HG02678 (cell line): ENCODE results near the gene NUP54.

Source experiments
- ATAC-seq: cut with Tn5 transposase; IDR thresholded peaks from one replicate; pipeline ENCODE4 v1.9.1; 2021; ENCODE audit warnings: mild to moderate bottlenecking, moderate library complexity; ENCODE audit not compliant: unreplicated experiment

The NUP54 gene

GRCh38 chr4:76147454-76148141 is 599 bp downstream of the NUP54 start:
- ATAC-seq, result peak; percentile 28

DNA sequence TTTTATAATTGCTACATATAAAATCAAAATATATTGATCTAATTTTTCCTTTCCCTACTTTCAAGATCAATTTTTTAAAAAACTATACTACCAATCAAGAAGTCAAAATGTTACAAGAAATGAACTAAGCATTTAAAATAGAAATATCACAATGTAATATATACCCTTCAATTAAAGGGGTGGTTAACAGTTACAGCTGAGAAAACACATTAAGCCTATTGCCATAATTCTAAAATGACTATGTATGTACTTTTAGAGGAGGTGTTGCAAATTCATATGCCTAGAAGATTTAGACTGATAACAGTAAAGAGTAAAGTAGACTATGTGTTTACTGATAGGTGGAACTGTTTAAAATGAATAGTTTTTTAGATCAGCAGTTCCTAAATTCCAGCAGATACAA is 3.7 kb downstream of the NUP54 start:
- ATAC-seq, result no peak

DNA sequence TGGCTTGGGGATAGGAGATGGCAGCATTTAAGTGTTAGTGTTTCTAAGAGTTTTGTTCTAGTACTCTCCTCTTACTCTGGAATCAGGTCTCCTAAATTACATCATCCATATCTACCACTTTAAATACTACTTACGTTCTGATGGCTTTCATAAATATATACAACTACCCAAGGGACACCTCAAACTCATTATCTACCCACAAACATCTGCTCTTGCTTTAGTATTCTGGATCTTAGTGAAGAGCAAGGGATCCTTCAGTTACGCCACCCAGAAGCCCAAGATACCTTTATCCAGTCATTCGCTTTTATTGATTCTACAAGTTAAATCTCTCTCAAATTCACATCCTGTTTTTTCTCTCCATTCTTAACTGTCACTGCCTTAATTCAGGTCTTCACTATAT is 7.0 kb downstream of the NUP54 start:
- ATAC-seq, result no peak

DNA sequence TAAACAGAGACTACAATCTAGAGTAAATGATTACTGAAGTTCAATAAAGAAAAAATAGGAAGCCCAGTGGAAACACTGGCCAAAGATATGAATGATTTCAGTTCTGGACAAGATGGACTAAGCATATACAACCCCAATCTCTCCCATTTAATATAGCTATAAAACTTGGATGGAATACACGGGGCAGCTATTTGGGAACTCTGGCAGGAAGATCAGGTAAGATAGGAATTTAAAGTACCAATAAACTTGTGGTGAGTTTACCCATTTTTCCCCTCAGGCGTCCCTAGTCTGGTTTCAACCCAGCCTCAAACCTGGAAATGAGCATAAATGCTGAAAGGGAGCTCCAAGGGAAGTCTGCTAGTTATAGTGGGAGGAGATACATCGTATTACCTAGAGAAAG is 20.4 kb downstream of the NUP54 start:
- ATAC-seq, result no peak

GRCh38 chr4:76125816-76126215 is 22.4 kb downstream of the NUP54 start:
- ATAC-seq, result no peak

DNA sequence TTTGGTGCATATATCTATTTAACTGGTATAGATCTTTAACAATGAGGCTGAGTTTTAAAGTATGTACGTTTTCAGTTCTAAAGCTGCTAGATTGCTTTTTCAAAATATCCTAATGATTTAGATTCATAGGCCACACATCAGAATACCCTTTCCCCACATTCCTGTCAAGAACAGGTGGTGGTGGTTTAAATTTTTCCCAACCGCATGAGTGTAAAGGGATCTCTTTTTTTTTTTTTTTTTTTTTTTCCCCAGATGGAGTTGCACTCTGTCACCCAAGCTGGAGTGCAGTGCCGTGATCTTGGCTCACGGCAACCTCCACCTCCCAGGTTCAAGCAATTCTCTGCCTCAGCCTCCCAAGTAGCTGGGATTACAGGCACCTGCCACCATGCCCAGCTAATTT is 28.0 kb downstream of the NUP54 start:
- ATAC-seq, result no peak

DNA sequence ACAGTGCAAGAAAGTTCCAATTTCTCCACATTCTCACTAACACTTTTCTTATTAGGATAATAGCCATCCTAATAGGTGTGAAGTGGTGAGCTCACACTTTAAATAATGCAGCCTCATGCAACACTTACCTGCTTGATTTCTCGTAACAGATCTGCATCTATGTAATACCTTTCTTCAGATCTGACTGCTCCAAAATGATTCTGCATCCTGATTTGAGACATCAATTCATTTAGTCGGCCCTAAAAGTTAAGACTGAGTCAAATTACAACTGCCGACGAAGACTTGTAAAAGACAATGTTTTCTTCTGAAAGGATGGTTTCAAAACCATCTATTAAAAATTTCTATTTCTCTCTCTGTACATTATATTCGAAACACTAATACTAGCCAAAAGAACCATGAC is 30.7 kb downstream of the NUP54 start:
- ATAC-seq, result no peak

DNA sequence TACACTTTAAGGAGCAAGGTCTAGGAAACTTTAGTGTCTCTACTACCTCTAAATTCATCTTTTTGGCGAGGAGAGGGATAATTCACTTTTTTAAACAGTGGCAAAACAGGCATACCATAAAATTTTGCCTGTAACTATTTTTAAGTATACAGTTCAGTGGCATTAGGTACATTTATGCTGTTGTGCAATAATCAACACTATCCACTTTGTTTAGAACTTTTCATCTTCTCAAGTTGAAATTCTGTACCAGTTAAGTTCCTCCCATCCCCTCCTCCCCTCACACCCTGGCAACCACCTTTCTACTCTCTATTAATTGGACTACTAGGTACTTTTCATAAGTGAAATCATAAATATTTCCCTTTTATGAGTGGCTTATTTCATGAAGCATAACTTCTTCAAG is 31.4 kb downstream of the NUP54 start:
- no peak for ATAC-seq

DNA sequence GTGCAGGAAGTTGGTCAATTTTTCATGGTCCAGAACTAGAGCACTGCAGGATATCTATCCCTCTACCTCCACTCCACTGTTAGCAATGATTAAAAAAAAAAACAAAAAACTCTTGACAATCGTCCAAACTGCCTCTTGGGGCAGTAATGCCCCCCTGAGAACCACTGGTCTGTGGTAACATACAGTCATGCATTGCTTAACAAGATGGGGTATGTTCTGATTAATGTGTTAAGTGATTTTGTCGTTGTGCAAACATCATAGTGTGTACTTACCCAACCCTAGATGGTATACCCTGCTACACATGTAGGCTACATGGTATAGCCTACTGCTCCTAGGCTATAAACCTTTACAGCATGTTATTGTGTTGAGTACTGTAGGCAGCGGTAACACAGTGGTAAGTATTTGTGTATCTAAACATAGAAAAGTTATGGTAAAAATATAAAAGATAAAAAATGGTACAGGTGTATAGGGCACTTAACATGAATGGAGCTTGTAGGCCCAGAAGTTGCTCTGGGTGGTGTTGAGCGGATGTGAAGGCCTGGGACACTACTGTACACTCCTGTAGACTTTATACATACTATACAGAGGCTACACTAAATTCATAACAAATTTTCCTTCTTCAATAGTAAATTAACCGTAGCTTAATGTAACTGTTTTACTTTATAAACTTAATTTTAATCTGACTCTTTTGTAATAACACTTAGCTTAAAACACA is 39.6 kb downstream of the NUP54 start:
- peak; percentile 42 for ATAC-seq

DNA sequence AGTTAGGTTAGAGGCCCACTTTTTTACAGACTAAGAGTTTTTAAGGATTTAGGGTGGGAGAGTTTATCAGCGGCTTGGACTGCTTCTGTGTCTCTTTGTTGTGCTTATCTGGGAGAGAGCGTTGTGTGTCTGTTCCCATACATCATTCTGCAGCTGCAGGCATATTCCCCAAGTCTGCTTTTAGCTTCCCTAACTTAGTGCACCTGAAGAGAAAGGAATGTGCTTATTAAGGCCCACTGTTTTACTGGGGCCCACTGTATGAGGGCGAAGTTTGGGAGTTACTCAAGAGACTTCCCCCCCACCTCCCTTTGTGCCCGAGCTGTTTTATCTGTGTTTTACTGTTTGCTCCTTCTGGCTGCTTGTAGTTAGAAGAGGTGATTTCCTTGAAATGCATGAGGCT is 41.8 kb downstream of the NUP54 start:
- ATAC-seq, result no peak

- ATAC-seq, result no peak
These were observed 42.5 kb downstream of the NUP54 start for GRCh38 chr4:76105652-76106051.

- ATAC-seq, result no peak
These were observed 52.1 kb downstream of the NUP54 start for GRCh38 chr4:76096076-76096475.

GRCh38 chr4:76095568-76095967 is 52.6 kb downstream of the NUP54 start:
- ATAC-seq, result no peak

DNA sequence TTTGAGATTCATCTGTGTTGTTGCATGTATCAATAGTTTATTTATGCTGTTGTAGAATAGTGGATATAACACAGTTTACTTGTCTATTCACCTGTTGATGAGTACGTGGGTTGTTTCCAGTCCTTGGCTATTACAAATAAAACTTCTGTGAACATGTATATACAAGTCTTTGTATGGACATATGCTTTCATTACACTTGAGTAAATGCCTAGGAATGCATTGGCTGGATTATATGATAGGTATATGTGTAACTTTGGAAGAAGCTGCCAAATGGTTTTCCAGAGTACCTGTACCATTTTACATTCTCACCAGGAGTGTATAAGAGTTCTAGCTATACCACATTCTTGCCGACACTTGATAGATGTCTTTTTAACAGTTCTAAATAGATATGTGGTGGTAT is 57.1 kb downstream of the NUP54 start:
- ATAC-seq, result no peak

- ATAC-seq, result peak; percentile 65
These were observed 57.9 kb downstream of the NUP54 start for GRCh38 chr4:76090241-76090691.

- no peak for ATAC-seq
These were observed 59.5 kb downstream of the NUP54 start for GRCh38 chr4:76088719-76089118.

DNA sequence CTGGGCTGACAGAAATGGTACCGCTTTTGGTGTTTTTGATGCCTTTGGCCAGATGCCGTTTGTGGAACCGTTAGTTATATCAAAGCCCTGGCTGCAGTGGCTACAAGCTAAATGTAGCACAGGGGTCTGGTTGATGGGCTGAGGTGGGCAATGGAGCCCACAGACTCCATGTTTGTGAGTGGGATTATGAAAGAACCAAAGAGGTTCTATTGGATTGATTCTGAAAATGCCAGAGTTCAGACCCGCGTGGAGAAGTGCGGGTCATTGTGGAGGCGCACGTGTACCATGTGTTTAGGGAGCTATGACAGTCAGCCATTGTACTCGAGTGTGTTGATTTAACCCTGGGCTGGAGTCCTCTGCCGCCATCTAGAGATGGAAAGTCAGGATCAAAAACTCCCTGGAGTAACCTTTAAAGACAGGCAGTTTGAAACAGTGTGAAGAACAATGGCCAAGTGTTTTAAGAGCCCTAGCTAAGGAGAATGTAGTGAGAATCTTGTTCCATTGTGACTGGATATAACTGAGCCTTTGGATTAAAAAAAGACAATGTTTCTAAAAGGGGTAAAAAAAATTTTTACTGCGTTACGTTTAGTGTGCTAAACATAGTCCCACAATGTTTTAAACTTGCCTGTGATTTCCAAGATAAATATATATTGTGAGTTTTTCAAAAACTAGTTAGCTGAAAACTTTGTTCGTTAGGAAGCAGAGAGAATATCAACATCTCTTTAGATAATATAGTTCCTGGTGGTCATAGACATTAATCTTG is 61.0 kb downstream of the NUP54 start:
- ATAC-seq, result no peak

DNA sequence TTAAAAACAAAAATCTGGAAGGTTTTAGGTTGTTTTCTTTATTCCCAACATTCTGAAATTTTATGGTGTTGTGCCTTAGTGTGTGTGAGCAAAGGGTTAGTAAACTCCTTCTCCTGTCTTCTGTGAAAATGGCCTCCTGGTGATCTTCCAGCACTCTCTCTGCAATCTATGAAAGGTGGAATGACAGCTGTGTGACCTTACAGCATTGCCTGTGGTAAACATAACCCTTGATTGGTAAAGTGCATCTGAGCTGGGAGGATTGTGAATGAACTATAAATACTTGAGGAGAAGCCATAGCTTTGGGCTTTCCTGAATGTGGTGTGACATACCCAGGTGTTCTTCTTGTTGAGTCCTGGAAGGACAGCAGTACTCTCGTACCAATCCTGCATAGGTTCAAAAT is 63.7 kb downstream of the NUP54 start:
- no peak for ATAC-seq

DNA sequence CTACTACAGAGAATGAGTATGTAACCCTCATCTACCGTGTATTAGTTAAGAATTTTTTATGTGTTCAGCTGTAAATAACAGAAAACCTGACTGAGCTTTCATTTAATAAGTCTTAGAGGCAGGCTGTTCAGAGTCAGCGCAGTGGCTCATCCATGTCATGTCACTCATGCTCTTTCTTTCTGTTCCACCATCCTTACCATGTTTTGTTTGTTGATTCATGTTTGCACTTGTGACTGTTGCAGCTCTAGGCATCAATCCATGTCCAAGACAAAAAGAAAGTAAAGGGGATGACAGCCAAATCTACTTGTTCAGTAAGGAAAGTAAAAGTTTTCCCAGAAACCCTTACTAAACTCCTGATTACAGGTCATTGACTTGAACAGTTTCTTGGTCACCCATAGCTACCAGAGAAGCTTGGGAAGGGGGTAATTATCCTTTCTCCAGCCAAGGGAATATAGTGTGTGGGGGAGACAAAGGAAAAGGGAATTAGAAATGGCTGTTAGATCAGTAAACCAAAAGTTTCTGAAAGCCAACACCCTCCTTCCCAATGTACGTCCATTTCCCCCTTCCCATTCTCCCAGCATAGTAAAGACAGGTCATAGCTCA is 64.7 kb downstream of the NUP54 start:
- ATAC-seq, result no peak

DNA sequence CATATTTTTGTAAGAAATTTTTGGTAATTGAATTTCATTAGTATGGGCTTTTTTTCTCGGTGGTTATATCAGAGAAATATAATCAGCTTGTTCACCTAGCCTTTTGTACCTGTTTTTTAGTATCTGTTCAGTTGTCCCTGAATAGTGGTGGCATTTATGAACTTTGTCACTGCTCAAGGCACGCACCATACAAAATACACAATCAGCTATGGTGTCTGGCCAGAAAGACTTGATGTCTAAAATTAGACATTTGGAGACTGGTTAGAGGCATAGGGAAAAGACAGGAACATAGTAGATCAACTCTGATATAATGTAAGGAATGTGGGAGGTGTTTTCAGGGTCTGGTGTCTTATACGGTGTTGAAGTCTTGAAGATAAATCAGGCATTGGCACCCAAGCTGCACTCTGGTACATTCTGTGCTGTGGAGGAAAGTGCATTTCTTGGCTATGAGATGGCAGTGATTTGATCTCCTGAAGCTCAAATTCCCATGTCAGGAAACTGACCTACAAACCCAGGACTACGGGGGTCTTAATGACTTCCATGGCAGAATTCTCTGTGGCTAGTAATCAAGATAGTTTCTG is 70.1 kb downstream of the NUP54 start:
- ATAC-seq, result no peak

DNA sequence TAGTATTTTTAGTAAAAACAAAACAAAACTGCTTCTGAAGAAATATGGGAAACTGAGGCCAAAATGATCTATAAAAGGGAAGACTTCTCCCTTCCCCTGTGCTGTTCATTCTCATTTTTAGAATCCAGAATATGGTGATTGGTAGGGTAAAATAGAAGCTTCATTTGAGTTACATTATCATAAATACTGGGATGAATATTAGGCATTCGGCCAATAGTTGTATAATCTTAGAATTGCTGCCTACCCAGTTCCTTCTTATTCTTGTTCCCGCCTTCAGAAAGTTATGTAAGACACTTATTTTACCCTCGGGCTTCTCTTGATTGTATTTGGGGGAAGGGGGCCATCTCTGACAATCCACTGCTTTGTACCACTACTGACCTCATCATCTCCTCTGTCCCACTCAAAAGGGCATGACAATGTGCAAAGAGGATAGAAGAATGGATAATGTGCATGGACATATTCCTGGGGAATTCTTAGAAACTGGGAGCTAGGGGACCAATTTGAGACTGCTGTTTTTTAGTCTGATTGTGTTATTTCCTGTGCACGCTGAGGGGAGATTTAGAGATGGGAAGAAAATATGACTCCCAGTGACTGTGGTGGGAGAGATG is 73.1 kb downstream of the NUP54 start:
- ATAC-seq, result no peak
